IPS-11a (cell line): ENCODE data around the gene P4HA2.

Source experiments
- H3K4me3 ChIP-seq: one replicate; pipeline ENCODE4 v1.5.1; 2013; ENCODE audit warnings: low read depth, low read length, control low read depth

The P4HA2 gene

GRCh38 chr5:132265336-132266030 lies 37.8 kb upstream of the P4HA2 start:
- no peak overlapping the region for H3K4me3 ChIP-seq

DNA sequence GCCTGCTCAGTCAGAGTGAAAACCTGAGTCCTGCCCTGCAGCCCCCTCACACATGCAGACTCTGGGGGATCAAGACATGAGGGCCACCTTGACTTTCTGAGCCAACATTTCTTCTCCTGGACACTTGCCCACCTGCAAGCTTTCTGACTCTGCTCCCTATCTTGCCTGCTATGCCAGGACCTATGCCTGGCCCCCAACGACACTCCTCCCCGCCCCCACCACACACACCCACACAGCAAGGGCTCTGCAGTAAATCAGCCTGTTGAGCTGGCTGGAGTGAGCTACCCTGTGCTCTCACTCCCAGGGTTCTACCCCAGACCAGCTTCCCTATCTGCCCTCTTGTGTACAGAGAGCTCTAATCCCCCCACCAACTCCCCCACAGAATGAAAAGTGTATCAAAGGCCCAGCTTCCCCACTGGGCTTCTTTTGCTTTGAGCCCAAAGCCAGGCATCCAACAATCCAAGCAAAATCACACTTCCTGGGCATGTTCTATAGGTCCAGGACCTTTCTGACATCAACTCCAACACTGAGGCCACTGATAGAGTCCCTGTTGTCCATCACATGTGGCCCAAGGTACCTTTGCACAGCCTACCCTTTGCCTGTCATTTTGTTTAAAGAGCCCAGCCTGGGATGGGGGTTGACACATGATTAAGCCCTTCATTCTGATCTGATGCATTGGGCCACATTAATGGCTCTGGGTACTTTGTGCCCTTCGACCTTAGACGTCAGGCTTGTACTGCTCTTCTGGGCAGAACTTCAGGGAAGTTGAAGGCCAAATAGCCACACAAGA lies 37.1 kb upstream of the P4HA2 start:
- H3K4me3 ChIP-seq = no peak overlapping the region

GRCh38 chr5:132263548-132264261 lies 36.1 kb upstream of the P4HA2 start:
- H3K4me3 ChIP-seq = no peak overlapping the region

DNA sequence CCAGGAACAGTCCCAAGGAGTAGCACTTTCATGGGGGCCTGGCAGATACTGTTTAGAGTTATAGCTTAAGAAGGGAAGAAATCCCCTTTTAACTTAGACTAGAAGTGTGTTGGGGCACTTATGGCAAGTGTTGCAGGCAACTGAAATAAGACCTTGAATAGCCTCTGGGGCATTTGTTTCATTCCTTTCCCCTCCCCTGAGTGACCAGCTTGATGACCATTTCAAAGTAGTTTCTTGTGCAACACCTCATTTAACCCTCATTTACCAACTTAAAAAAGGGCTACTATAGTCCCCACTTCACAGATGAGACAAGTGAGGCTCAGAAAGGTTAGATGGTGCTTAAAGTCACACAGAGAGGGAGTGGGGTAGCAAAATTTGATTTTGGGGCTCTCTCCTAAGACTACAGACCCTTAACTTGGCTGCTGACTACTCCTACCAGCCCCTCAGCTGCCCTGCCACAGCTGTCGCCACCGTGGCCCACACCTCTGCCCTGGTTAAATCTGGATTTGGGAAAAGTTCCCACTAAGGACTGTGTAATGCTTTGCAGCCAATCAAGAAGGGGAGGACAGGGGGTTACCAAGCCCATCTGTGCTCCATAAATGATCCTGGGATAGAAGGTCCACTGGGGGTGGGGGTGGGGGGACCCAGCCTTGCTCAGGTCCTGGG lies 35.4 kb upstream of the P4HA2 start:
- no peak overlapping the region for H3K4me3 ChIP-seq

DNA sequence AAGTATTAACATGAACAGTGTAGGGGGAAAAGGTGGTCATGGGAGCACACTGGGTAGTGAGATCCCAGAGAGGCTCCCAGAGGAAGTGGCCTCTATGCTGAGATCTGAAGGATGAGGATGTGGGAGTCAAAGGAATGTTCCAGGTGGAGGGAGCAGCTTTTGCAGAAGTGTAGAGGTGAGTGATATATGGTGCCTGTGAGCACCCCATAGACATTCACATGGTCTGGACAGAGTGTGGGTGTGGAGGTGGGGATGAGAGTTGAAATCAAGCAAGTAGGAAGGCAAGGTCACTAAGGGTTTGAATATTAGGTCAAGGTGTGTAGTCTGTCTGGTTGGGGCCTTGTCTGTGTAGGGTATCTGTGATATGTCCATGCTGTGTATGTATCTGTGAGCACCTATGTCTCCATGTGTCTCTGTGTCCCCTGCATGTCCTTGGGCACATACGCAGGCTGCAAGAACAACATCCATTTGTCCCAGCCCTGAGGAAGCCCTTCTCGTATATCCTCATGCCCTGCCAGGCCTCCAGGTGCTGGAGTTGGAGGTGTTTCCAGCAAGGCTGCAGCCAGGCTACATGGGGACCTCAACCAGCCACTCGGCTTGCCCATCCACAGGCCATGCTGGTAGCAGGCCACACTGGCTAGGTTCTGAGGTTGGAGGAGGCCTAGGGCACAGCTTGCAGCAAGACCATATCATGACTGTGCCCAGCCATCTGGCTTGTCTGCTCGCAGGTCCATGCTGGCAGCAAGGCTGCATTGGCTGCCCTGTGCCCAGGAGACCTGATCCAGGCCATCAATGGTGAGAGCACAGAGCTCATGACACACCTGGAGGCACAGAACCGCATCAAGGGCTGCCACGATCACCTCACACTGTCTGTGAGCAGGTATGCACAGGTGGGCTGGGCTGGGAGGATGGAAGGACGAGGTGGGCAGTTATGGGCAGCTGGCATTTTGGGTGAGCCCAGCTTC lies 34.5 kb upstream of the P4HA2 start:
- H3K4me3 ChIP-seq = no peak overlapping the region

- no peak overlapping the region for H3K4me3 ChIP-seq
Measured at GRCh38 chr5:132260714-132261551, 33.3 kb upstream of the P4HA2 start.

- no peak overlapping the region for H3K4me3 ChIP-seq
Measured at GRCh38 chr5:132260051-132260450, 32.4 kb upstream of the P4HA2 start.

DNA sequence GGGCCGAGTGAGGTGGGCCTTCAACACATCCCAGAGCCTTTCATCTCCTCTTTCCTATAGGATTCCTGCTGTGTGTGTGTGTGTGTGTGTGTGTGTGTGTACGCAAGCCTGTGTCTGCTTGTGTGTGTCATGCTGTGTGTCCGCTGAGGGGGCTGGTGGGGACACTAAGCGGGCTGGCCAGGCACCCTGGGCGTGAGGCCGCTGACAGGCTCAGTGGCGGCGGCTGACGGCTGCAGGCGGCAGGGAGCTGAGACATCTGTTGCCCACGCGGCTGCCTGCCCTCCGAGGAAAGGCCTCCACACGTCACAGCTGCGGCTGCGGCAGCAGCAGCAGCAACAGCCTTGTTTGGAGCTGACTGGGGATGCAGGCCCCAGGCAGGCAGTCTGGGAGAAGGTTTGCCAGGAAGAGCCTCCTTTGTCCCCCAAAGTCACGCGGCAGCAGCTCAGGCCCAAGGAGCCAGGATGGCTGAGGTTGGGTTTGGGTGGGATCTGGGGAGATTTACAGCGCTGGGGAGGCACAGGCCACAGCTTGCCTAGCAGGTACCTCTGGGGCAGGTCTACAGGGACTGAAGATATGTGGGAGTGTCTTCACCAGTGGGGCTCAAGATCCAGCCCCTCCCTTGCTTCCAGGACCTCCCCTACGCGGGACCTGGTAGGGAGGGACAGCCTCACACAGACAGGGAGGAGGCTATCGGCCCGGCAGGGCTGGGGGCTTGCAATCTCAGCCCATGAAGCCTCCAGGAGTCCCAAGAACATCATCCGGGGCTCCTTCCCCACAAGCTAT lies 31.6 kb upstream of the P4HA2 start:
- H3K4me3 ChIP-seq = no peak overlapping the region

GRCh38 chr5:132258102-132259068 lies 30.7 kb upstream of the P4HA2 start:
- H3K4me3 ChIP-seq = no peak overlapping the region

- peak within 1 kb of the TSS; percentile 41 for H3K4me3 ChIP-seq
Measured at GRCh38 chr5:132257131-132258101, 29.8 kb upstream of the P4HA2 start, which contains the start of gene PDLIM4. PDLIM4 (plus strand) TSS chr5:132257696; CDS start chr5:132257735, 39 bp downstream.

GRCh38 chr5:132256783-132257130 lies 29.1 kb upstream of the P4HA2 start:
- H3K4me3 ChIP-seq = peak overlapping the region; percentile 41

DNA sequence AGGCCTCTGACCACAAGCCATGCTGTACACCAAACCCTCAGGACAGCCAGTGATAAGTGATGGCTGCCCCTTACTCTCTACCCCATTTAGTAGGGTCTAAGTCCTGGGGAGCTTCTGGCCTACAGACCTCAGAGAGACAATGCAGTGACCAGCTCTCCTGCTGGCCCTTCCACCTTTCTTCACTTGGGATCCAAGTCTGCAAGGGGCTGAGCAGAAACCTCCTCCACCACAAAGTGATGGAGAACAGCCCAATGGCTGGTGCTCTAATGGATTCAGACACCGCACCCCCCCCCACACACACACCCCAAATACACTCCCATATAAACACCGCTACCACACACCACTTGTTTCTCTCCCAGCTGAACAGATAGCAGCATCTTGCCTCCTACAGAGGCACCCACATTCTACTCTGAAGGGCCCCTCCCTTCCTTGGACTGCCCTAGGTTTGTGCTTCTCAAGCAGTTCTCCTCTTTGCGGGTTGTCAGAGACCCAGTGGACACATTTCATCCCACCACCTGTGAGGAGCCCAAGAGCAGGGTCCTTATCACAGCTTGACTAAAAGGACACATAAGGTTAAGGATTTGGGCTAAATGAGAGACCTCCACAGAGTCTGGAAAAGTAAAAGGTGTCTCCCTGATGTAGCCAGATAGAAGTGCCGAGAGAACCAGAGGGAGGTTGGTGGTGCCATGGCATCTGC lies 28.6 kb upstream of the P4HA2 start:
- H3K4me3 ChIP-seq = no peak overlapping the region

DNA sequence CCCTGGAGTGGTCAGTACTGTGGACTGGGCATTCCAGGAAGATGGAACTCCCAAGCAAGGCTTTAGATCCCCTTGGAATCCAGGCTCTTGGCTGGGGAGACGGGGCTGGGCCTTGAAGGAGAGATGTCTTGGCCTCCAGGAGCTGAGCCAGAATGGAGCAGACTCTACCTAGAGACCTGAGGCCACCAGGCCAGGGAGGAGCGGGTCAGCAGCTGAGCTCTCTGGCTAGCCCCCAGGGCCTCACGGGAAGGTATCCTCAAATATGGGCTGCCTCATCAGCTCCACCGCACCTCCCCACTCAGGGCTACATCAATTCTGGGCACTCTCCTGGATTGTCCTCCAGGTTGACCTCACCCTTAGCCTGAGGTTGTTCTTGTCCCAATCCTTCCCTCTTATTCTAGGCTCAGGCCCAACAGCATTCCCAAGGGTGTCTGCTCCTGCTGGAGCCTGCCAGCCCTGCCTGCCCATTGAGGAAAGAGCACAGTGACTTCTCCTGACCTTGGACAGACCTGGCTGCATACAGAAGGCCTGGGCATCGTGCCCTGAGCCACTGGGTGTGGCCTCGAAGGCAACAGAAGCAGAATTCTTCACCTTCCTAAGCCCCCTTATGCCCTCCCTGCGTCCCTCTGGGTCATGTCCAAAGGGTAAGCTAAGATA lies 26.8 kb upstream of the P4HA2 start:
- no peak overlapping the region for H3K4me3 ChIP-seq

GRCh38 chr5:132253452-132254320 lies 26.0 kb upstream of the P4HA2 start:
- H3K4me3 ChIP-seq = no peak overlapping the region
